Activated CD8-positive, alpha-beta memory T cell treated with anti-CD3 and anti-CD28 coated beads for 1 hour (primary cell): Measurements from ENCODE around the gene PLCXD1.
A peak's percentile ranks its signal among the peaks of the same experiment; 100 is the strongest.
"Not testable (repeated sequence)": the region's sequence is repeated elsewhere in the genome, so short reads cannot be mapped to it uniquely, and the experiment has no call there.

Experiments
- DNase-seq, 2 donors: peaks; one replicate each; pipeline ENCODE4 v3.0.0-alpha.2; 2020; ENCODE audit warnings: low read depth in 1 of 2; ENCODE audit errors: extremely low read depth in 1 of 2

Gene PLCXD1

GRCh38 chrX:262381-262909 is 18.7 kb upstream of the PLCXD1 start:
- no peak for DNase-seq

GRCh38 chrX:264006-264405 is 17.2 kb upstream of the PLCXD1 start:
- DNase-seq: not testable (repeated sequence)

DNA sequence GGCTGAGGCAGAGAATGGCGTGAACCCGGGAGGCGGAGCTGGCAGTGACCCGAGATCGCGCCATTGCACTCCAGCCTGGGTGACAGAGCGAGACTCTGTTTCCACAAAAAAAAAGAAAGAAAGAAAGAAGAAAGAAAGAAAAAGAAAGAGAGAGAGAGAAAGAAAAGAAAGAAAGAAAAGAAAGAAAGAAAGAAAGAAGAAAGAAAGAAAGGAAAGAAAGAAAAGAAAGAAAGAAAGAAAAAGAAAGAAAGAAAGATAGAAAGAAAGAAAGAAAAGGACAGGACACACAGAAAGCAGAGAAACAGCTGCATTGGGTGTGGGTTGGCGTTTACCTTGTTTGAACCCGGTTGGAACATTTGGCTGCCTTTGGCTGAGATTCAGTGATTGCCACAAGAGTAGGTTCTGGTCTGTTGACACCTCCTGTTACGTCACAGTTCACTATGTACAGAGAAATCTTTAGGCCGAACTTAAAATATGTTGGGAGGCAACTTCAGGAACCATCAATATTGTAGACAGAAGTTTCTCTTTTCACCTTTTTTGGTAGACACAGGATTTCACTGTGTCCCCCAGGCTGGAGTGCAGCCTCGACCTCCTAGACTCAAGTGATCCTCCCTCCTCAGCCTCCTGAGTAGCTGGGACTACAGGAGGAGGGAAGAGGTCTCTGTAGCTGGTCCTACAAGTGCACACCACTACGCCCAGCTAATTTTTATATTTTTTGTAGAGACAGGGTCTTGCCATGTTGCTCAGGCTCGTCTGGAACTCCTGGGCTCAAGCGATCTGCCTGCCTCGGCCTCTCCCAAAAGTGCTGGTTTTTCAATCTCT is 16.3 kb upstream of the PLCXD1 start:
- DNase-seq: no peak

GRCh38 chrX:265502-265901 is 15.7 kb upstream of the PLCXD1 start:
- DNase-seq: no peak

GRCh38 chrX:267771-268261 is 13.4 kb upstream of the PLCXD1 start:
- no peak for DNase-seq

DNA sequence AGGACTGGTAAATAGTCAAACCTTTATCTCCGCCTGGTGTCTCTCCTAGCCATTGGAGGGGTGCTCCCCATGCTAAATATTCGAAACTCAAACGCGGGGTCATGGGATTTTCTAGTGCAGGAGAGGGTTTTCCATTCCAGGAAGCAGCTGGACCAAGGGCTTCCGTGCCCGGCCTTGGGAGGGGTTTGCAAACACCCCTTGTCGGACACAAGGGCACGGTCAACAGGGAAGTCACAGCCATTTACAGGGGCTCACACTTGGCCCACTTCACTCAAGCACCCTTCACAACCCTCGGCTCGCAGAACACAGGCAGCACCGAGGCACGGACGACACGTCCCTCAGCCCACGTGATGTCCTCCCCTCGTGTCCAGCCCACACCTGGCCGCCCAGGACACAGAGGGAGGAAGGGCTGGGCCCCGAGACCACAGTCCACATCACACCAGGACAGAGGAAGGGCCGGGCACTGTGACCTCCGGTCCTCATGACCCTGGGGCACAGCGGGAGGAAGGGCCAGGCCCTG is 10.3 kb upstream of the PLCXD1 start:
- no peak for DNase-seq

- no peak for DNase-seq
Observed at GRCh38 chrX:274904-275475, 6.2 kb upstream of the PLCXD1 start.

GRCh38 chrX:275476-275966 is 5.7 kb upstream of the PLCXD1 start:
- DNase-seq: no peak

DNA sequence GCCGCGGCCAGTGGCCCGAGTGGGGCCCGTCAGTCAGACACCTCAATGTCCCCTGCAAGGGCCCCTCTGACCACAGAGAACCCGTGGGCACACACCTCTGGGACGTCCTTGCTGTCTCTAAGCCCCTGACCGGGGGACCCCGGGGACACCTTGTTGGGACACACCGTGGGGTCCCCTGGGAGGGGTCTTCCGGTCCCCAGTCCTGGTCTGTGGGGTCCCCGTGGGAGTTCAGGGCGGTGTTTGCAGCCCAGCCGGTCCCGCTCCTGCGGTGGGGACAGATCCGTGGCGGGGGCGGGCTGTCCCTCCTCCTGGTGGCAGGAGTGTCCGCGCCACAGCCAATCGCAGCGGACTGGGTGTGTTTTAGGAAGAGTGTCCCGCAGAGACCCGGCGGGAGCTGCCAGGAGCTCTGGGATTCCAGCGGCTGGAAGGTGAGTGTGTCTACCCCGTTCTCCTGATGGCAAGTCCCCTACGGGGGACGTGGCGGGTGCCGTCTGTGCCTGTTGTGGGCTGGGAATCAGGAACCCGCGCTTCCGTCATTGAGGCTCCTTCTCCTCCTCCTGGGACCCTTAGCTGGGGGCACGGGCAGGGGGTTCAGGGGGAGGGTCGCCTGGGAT is 5.1 kb upstream of the PLCXD1 start:
- peak in 1 of 2 donors; percentile 25 for DNase-seq

DNA sequence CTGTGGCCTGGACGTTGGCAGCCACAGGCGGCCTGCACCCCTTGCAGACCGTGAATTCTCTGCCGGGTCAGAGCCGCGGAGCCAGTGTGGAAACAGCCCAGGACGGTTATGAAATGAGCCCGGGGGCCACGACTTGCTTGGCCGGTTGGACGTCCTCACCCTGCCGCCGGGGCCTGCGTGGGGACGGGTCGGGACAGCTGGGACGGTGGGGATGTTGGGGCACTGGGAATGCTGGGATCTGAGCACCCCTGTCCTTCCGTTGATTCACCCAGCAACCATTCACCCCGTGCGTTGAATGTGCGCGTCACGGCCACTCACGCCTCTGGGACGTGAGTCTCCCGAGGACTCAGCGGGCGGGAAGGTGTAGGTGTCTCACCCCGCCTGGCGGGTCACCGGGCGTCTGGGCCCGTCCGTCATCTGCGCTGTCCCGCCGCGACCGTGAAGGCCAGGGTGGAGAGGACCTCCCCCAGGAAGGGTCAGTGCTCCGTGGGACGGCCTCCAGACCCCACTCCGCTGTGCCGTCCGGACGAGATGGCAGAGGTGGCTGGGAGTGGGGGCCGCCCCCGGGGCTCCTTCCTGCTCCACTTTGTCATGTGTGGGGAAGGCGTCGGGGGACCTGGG is 4.5 kb upstream of the PLCXD1 start:
- DNase-seq: no peak

GRCh38 chrX:279757-280604 is 1.2 kb upstream of the PLCXD1 start:
- not testable (repeated sequence) for DNase-seq

DNA sequence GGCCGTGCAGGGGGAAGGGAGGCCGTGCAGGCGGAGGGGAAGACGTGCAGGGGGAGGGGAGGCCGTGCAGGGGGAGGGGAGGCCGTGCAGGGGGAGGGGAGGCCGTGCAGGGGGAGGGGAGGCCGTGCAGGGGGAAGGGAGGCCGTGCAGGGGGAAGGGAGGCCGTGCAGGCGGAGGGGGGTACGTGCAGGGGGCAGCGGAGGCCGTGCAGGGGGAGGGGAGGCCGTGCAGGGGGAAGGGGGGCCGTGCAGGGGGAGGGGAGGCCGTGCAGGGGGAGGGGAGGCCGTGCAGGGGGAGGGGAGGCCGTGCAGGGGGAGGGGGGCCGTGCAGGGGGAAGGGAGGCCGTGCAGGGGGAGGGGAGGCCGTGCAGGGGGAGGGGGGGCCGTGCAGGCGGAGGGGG is 459 bp upstream of the PLCXD1 start:
- DNase-seq: not testable (repeated sequence)

DNA sequence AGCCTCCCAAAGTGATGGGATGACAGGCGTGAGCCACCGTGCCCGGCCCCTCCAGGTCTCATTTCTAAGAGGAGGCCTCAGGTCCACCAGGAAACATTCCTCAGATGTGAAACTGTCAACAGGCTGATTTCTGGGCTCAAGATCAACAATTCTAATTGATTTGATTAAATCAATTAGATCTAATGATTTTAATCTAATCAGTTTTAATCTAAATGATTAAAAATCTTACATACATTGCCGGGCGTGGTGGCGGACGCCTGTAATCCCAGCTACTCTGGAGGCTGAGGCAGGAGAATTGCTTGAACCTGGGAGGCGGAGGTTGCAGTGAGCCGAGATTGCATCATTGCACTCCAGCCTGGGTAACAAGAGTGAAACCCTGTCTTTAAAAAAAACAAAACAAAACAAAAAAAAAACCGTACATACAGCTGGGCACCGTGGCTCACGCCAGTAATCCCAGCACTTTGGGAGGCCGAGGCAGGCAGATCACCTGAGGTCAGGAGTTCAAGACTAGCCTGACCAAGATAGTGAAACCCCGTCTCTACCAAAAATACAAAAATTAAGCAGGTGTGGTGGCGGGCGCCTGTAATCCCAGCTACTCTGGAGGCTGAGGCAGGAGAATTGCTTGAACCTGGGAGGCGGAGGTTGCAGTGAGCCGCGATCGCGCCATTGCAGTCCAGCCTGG is 960 bp downstream of the PLCXD1 start:
- not testable (repeated sequence) for DNase-seq

- DNase-seq: peak; percentile 57 to 76
Observed at GRCh38 chrX:283115-283845, 2.1 kb downstream of the PLCXD1 start.

GRCh38 chrX:285076-285677 is 4.0 kb downstream of the PLCXD1 start:
- DNase-seq: no peak

- DNase-seq: no peak
Observed at GRCh38 chrX:287670-288069, 6.5 kb downstream of the PLCXD1 start.

- DNase-seq: no peak
Observed at GRCh38 chrX:288561-288991, 7.4 kb downstream of the PLCXD1 start.

- DNase-seq: no peak
Observed at GRCh38 chrX:290476-291166, 9.4 kb downstream of the PLCXD1 start.
